ENCODE measurements around the gene TINAG.

DNA sequence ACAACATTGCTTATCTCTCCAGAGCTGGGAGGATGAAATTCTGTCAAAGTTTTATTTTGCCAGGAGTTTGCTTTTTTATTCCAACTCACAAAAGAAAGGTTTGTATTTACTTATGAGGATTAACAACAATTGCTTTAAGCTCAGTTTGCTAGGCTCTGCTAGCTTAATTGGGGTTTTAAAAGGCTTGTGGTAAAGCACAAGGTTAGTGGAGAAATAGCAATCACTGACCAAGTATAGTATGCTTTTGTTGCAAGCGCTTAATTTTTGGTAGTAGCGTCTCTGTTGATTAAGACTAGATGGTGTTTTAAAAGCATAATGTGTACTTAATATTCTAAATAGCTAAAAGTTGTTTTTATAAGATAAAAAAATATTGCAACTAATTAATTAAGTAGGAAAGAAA, 45.7 kb downstream of the TINAG start:
- TF ChIP-seq, protein P1, sequence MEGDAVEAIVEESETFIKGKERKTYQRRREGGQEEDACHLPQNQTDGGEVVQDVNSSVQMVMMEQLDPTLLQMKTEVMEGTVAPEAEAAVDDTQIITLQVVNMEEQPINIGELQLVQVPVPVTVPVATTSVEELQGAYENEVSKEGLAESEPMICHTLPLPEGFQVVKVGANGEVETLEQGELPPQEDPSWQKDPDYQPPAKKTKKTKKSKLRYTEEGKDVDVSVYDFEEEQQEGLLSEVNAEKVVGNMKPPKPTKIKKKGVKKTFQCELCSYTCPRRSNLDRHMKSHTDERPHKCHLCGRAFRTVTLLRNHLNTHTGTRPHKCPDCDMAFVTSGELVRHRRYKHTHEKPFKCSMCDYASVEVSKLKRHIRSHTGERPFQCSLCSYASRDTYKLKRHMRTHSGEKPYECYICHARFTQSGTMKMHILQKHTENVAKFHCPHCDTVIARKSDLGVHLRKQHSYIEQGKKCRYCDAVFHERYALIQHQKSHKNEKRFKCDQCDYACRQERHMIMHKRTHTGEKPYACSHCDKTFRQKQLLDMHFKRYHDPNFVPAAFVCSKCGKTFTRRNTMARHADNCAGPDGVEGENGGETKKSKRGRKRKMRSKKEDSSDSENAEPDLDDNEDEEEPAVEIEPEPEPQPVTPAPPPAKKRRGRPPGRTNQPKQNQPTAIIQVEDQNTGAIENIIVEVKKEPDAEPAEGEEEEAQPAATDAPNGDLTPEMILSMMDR (conservative IDR thresholded peaks at IDR 0.05; ENCODE audit: low read depth, low read length): no peak
- no peak for TF ChIP-seq EZH2 (IDR thresholded peaks at IDR 0.05; ENCODE audit: borderline replicate concordance, low read depth, low read length, poor library complexity, severe bottlenecking)

All from A673 (cell line).